ENCODE data around the gene ERFL.

ERFL gene

GRCh38 chr19:41901707-41902360 lies 26.4 kb downstream of the ERFL start:
- in situ Hi-C loops (cut with MboI; ENCODE audit: low sequenced_read_pairs), result no loop called here

- in situ Hi-C loops (cut with MboI; ENCODE audit: low sequenced_read_pairs), result no loop called here
Measured at GRCh38 chr19:41898235-41898634, 30.0 kb downstream of the ERFL start.

GRCh38 chr19:41897820-41898219 lies 30.4 kb downstream of the ERFL start:
- in situ Hi-C loops (cut with MboI; ENCODE audit: low sequenced_read_pairs), result no loop called here

GRCh38 chr19:41897181-41897580 lies 31.1 kb downstream of the ERFL start:
- in situ Hi-C loops (cut with MboI; ENCODE audit: low sequenced_read_pairs), result no loop called here

GRCh38 chr19:41896581-41896942 lies 31.7 kb downstream of the ERFL start:
- in situ Hi-C loops (cut with MboI; ENCODE audit: low sequenced_read_pairs), result no loop called here

- in situ Hi-C loops (cut with MboI; ENCODE audit: low sequenced_read_pairs), result no loop called here
Measured at GRCh38 chr19:41895745-41896580, 32.3 kb downstream of the ERFL start.

- in situ Hi-C loops (cut with MboI; ENCODE audit: low sequenced_read_pairs), result no loop called here
Measured at GRCh38 chr19:41894350-41894749, 33.9 kb downstream of the ERFL start.

GRCh38 chr19:41893899-41894298 lies 34.4 kb downstream of the ERFL start:
- in situ Hi-C loops (cut with MboI; ENCODE audit: low sequenced_read_pairs), result no loop called here

- in situ Hi-C loops (cut with MboI; ENCODE audit: low sequenced_read_pairs), result no loop called here
Measured at GRCh38 chr19:41892173-41892902, 35.9 kb downstream of the ERFL start.

GRCh38 chr19:41890936-41891335 lies 37.3 kb downstream of the ERFL start:
- in situ Hi-C loops (cut with MboI; ENCODE audit: low sequenced_read_pairs), result no loop called here

- in situ Hi-C loops (cut with MboI; ENCODE audit: low sequenced_read_pairs), result no loop called here
Measured at GRCh38 chr19:41889896-41890295, 38.4 kb downstream of the ERFL start.

GRCh38 chr19:41888926-41889325 lies 39.3 kb downstream of the ERFL start:
- in situ Hi-C loops (cut with MboI; ENCODE audit: low sequenced_read_pairs), result no loop called here

GRCh38 chr19:41887711-41888382 lies 40.4 kb downstream of the ERFL start:
- in situ Hi-C loops (cut with MboI; ENCODE audit: low sequenced_read_pairs), result no loop called here

- in situ Hi-C loops (cut with MboI; ENCODE audit: low sequenced_read_pairs), result no loop called here
Measured at GRCh38 chr19:41886761-41887710, 41.2 kb downstream of the ERFL start.

GRCh38 chr19:41883821-41884733 lies 44.2 kb downstream of the ERFL start:
- in situ Hi-C loops (cut with MboI; ENCODE audit: low sequenced_read_pairs), result no loop called here

- in situ Hi-C loops (cut with MboI; ENCODE audit: low sequenced_read_pairs), result no loop called here
Measured at GRCh38 chr19:41883463-41883820, 44.8 kb downstream of the ERFL start.

- in situ Hi-C loops (cut with MboI; ENCODE audit: low sequenced_read_pairs), result no loop called here
Measured at GRCh38 chr19:41882568-41883462, 45.4 kb downstream of the ERFL start, which contains the start of gene ARHGEF1. ARHGEF1 (plus strand) TSS chr19:41883184; CDS start chr19:41888083, 4,899 bp downstream.

GRCh38 chr19:41880329-41880708 lies 47.9 kb downstream of the ERFL start:
- in situ Hi-C loops (cut with MboI; ENCODE audit: low sequenced_read_pairs), result no loop called here

Data from hTERT RPE-1 (cell line).